ENCODE measurements around the gene PLXNA4. TPM values are rescaled to one million over a fixed set of nuclear protein-coding genes. Genes with fewer than 3 reads are reported as not detected.

Gene PLXNA4
- total and polyA plus RNA-seq, 8 donors: 0.15 to 12.8 (median 1.6) TPM

- H3K27ac ChIP-seq: peak overlapping the region in 4 of 5 donors; percentile 55 to 62 (median 59)
- TF ChIP-seq POLR2AphosphoS5 (IDR thresholded peaks at IDR 0.05) (peak; percentile 28 to 78 (median 64)), CTCF (IDR thresholded peaks at IDR 0.05) (no peak)
- H3K36me3 ChIP-seq: no peaks in the 10 kb centered on the region
- intact Hi-C loops (cut with DNase I; ENCODE audit: low total_unique reads): no loop called here
- H3K9me3 ChIP-seq: no peaks in the 10 kb centered on the region
- H3K4me1 ChIP-seq: peaks cover 11 to 41% (median 17%) of the 10 kb centered on the region in 4 donors
- H3K4me3 ChIP-seq: no peak overlapping the region
- 62 to 84% (median 72%) methylated on average over 6 of the region's 6 CpGs for WGBS, 5 donors
- H3K27me3 ChIP-seq: no peaks in the 10 kb centered on the region
- DNase-seq: peak in 1 of 2 donors; percentile 37
Measured at GRCh38 chr7:132080967-132081668, 495.2 kb downstream of the PLXNA4 start.

- intact Hi-C loops (cut with DNase I; ENCODE audit: low total_unique reads): no loop called here
- H3K36me3 ChIP-seq: no peaks in the 10 kb centered on the region
- no peaks in the 10 kb centered on the region for H3K9me3 ChIP-seq
- peak; percentile 33 to 41 for DNase-seq
- H3K4me3 ChIP-seq: no peak overlapping the region
- peak overlapping the region in 3 of 5 donors; percentile 9 to 61 (median 57) for H3K27ac ChIP-seq
- no peaks in the 10 kb centered on the region for H3K27me3 ChIP-seq
- TF ChIP-seq CTCF (IDR thresholded peaks at IDR 0.05) (no peak), EP300 (IDR thresholded peaks at IDR 0.05) (no peak), POLR2AphosphoS5 (IDR thresholded peaks at IDR 0.05) (no peak), POLR2A (IDR thresholded peaks at IDR 0.05) (no peak)
- peaks cover 11 to 41% (median 17%) of the 10 kb centered on the region in 4 donors for H3K4me1 ChIP-seq
- 13 to 54% (median 36%) methylated on average over 1 of the region's 1 CpG for WGBS, 5 donors
Measured at GRCh38 chr7:132080467-132080866, 495.8 kb downstream of the PLXNA4 start.

- intact Hi-C loops (cut with DNase I; ENCODE audit: low total_unique reads): no loop called here
- H3K4me3 ChIP-seq: no peak overlapping the region
- H3K36me3 ChIP-seq: no peaks in the 10 kb centered on the region
- no peak for TF ChIP-seq POLR2AphosphoS5 (IDR thresholded peaks at IDR 0.05)
- no peak for TF ChIP-seq CTCF (IDR thresholded peaks at IDR 0.05)
- TF ChIP-seq EP300 (IDR thresholded peaks at IDR 0.05): no peak
- TF ChIP-seq POLR2A (IDR thresholded peaks at IDR 0.05): no peak
- 67 to 71% (median 68%) methylated on average over 7 to 8 of the region's 8 CpGs for WGBS, 5 donors
- H3K27me3 ChIP-seq: no peaks in the 10 kb centered on the region
- H3K27ac ChIP-seq: peak overlapping the region in 2 of 5 donors; percentile 12 to 26
- peak in 1 of 2 donors; percentile 51 for DNase-seq
- H3K9me3 ChIP-seq: no peaks in the 10 kb centered on the region
- H3K4me1 ChIP-seq: peaks cover 11 to 41% (median 17%) of the 10 kb centered on the region in 4 donors
Measured at GRCh38 chr7:132078891-132079735, 497.2 kb downstream of the PLXNA4 start.

GRCh38 chr7:132077971-132078685, 498.1 kb downstream of the PLXNA4 start:
- H3K4me3 ChIP-seq: no peak overlapping the region
- intact Hi-C loops (cut with DNase I; ENCODE audit: low total_unique reads): no loop called here
- no peaks in the 10 kb centered on the region for H3K9me3 ChIP-seq
- 67 to 80% (median 68%) methylated on average over 7 of the region's 7 CpGs for WGBS, 5 donors
- peaks cover 11 to 41% (median 17%) of the 10 kb centered on the region in 4 donors for H3K4me1 ChIP-seq
- TF ChIP-seq EP300 (IDR thresholded peaks at IDR 0.05) (no peak), POLR2AphosphoS5 (IDR thresholded peaks at IDR 0.05) (peak; percentile 50 to 82 (median 64))
- no peaks in the 10 kb centered on the region for H3K36me3 ChIP-seq
- H3K27me3 ChIP-seq: no peaks in the 10 kb centered on the region
- H3K27ac ChIP-seq: peak overlapping the region in 2 of 5 donors; percentile 12 to 15
- peak in 1 of 2 donors; percentile 58 for DNase-seq

All from stomach (tissue), 9 donors.